ENCODE measurements around the gene USP9X. TPM values are rescaled to one million over a fixed set of nuclear protein-coding genes. Genes with fewer than 3 reads are reported as not detected.

The USP9X gene
- total and polyA plus RNA-seq, 2 of the 8 experiments (the other 6 are each of a cell fraction or from before 2014, with no cell fraction given): 79.2 to 300 TPM

GRCh38 chrX:41148553-41148952 is 63.3 kb downstream of the USP9X start:
- no peak overlapping the region for H2BK12ac ChIP-seq (ENCODE audit: low read depth, low read length)
- H3K79me2 ChIP-seq (ENCODE audit: control insufficient read depth in 1 of 2, insufficient read depth in 2 of 2, low read length in 2 of 2): peaks cover 0 to 47% of the 10 kb centered on the region in 2 experiments; a peak in 2 of 4 replicates
- no peaks in the 10 kb centered on the region for H3K9me3 ChIP-seq (ENCODE audit: insufficient read depth in 2 of 2, low read depth in 1 of 2, low read length in 1 of 2)
- peaks cover 0 to 2% of the 10 kb centered on the region in 2 experiments for H4K20me1 ChIP-seq (replicated peaks in 1 of 2; ENCODE audit: control insufficient read depth in 1 of 2, insufficient read depth in 2 of 2, low read length in 2 of 2)
- ChIA-PET POLR2A (ENCODE audit: partially characterized antibody) (no interaction called here), CTCF (ENCODE audit: partially characterized antibody) (no interaction called here)
- H3K79me1 ChIP-seq (ENCODE audit: low read depth, low read length): no peaks in the 10 kb centered on the region
- no peak overlapping the region for H4K8ac ChIP-seq (ENCODE audit: extremely low read depth, insufficient read depth, low read length)
- no peak overlapping the region for H3K9ac ChIP-seq (replicated peaks in 1 of 4; ENCODE audit: extremely low read depth in 1 of 4, low read depth in 3 of 4, low read length in 3 of 4)
- no peak overlapping the region for H2BK20ac ChIP-seq (ENCODE audit: low read length)
- peaks cover 12 to 98% (median 43%) of the 10 kb centered on the region in 4 experiments for H3K36me3 ChIP-seq (ENCODE audit: control insufficient read depth in 2 of 4, insufficient read depth in 4 of 4, low read length in 3 of 4)
- H2BK15ac ChIP-seq (ENCODE audit: low read length): no peak overlapping the region
- no peak overlapping the region for H3K23ac ChIP-seq (ENCODE audit: insufficient read length)
- no peaks in the 10 kb centered on the region for H3K23me2 ChIP-seq (ENCODE audit: low read depth, low read length)
- no peaks in the 10 kb centered on the region for H3K27me3 ChIP-seq (replicated peaks in 1 of 4; ENCODE audit: control insufficient read depth in 3 of 4, extremely low read depth in 1 of 4, insufficient read depth in 3 of 4, low read length in 3 of 4)
- H2BK5ac ChIP-seq (ENCODE audit: low read depth, low read length): no peak overlapping the region
- H3K56ac ChIP-seq (replicated peaks; ENCODE audit: insufficient read length, low read depth, low read length): no peak overlapping the region
- no peak overlapping the region for H3K14ac ChIP-seq (ENCODE audit: insufficient read length)
- no peak overlapping the region for H4K5ac ChIP-seq (ENCODE audit: insufficient read length, low read depth, low read length)
- no peak for FAIRE-seq
- H3K27ac ChIP-seq (ENCODE audit: low read depth, low read length): no peak overlapping the region
- 92% methylated on average over 4 of the region's 4 CpGs; no CpG with 5 or more reads in 1 of the 2 experiments for WGBS, 2 experiments (ENCODE audit: extremely low coverage in 1 of 2, insufficient coverage in 1 of 2, insufficient read length in 1 of 2, insufficient replicate concordance in 2 of 2, low coverage in 1 of 2, low lambda C conversion rate in 2 of 2, missing lambda C conversion rate in 1 of 2)
- H3K18ac ChIP-seq (ENCODE audit: extremely low read depth, low read length): no peak overlapping the region
- TF ChIP-seq EGR1 (IDR thresholded peaks at IDR 0.05; ENCODE audit: borderline replicate concordance, low read depth, low read length): no peak
- no peak overlapping the region for H3K4ac ChIP-seq (replicated peaks; ENCODE audit: insufficient read length, low read depth, low read length)
- H3K4me1 ChIP-seq (replicated peaks in 1 of 4; ENCODE audit: control insufficient read depth in 3 of 4, insufficient read depth in 4 of 4, low read length in 3 of 4): no peaks in the 10 kb centered on the region
- no peak overlapping the region for H3K4me2 ChIP-seq (ENCODE audit: insufficient read depth in 1 of 2, low read depth in 2 of 2, low read length in 2 of 2)
- no peak overlapping the region for H3K4me3 ChIP-seq (ENCODE audit: extremely low read depth in 1 of 4, insufficient read depth in 2 of 4, low read depth in 3 of 4, low read length in 4 of 4)
- H2BK120ac ChIP-seq (replicated peaks; ENCODE audit: low read depth, low read length): no peak overlapping the region
- no peak for DNase-seq (ENCODE audit: low read depth in 1 of 2, low spot score in 2 of 2)
- H4K91ac ChIP-seq (replicated peaks; ENCODE audit: insufficient read length, low read length): no peak overlapping the region
- no peak overlapping the region for H2AK5ac ChIP-seq (ENCODE audit: low read depth, low read length)
- no peak overlapping the region for H2AFZ ChIP-seq (ENCODE audit: low read length)

Measured in H1 (cell line).